Measurements from ENCODE around the gene GSTM2.

GSTM2 gene

DNA sequence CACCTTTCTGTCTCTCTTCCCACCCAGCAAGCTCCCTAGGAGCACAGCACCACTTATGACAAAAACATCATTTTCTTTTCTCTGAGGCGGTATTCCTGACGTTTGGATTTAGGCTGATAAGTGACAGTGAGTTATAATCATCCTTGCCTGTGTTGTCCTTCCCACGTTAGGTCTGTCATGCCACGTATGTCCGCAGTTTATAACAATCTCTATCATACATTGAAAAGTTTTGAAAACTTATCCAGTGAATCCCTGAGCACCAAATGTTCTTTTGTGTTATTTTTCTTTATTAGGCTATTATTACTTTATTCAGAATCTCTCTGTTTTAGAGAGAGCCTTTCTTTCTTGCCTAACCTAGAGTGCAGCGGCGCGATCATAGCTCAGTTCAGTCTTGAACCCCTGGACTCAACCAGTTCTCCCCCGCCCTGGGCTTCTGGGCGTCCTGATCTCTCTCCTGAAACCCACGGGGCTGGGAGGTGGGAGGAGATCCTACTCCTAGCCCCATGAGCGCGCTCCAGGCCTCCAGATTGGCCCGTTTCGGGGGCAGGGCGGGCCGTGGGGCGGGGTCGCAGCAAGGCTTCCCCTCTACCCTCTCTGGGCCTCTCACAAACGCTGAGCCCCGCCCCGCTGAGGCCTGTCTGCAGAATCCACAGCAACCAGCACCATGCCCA lies at the start of gene GSTM2:
Gene GSTM2, plus strand, starts transcription at position 606 of the 671 bp plus-strand sequence. Its CDS starts 59 bp downstream, at position 665.
- DNase-seq, result peak; percentile 33

DNA sequence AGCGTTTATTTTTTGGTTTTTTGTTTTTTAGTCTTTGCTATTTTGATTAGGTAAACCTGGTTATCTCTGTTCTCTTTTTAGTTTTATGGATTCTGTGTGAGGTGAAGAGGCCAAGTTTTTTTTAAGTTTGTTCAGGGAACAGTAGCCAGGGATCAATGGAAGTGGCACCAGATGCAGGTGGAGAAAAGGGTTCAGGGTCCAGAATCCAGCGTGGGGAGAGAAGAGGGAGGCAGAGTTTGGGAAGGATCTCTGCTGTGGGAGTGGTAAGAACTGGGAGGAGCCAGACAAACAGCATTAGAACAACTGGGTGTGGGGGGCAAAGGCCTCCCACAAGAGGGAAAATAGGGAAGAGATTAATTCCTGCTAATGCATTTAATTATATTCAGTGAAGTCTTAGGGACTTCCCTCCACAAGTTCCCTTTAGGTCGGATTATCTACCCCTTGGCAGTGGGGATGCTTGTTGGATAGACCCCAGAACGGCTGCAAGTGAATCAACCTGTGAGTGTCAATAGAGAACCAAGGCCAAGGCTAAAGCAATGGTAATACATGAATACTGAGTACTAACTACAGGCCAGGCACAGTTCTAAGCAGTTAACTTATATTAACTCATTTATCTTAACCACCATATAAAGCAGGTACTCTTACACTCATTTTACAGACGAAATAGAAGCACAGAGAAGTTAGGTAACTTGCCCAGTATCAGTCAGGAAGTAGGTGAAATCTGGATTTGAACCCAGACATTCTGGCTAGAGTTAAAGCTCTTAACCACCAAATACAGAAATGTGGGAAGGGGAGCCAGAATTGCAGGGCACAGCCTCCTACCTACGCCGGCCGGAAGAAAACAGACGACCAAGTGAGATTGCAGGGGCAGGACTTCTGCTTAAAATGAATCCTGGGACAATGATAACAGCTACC lies 48.9 kb upstream of the GSTM2 start:
- DNase-seq, result no peak

DNA sequence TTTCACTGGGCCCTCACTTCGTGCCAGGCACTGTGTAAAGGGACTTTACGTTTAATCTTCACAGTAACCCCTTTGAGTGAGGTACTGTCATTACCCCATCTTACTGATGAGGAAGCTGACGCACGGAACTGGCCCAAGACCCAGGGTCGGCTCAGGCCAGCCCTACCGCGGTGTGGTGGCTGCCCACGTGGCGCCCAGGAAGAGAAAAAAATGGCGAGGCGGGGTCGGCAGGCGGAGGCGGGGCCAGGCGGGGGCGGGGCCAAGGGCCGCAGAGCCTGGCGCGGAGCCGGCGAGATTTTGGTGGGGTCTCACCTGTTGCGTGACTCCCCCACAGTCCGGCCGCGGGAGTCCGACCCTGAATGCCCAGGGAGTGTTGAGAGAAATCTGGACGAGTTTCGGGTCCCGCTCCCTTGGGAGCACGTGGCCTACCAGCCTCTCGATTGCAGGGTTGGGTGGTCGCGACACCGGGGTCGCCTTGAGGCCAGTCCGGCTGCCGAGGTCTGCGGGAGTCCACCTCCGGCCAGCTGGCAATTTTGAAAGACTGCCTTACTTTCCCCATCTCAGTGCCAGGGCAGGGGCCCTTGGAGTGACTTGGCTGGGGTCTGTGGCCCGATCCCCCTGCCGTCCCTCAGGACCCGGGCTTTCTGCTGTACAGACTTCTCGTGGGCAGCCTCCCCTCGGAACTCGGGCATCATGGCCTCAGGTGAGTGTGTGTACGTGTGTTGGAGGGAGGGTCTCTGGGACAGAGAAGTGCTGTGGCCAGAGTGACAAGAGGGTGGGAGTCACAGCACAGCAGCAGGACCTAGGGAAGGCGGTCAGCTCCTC lies 48.1 kb upstream of the GSTM2 start, which contains the start of the genes AMPD2 and GNAT2:
Gene AMPD2, plus strand, starts transcription at position 262 of the 825 bp plus-strand sequence. CDS start 1,339 bp downstream, outside the sequence.
Gene GNAT2, minus strand, starts transcription at position 41 of the 825 bp plus-strand sequence. CDS start 6,746 bp downstream, outside the sequence.
- peak; percentile 13 for DNase-seq

DNA sequence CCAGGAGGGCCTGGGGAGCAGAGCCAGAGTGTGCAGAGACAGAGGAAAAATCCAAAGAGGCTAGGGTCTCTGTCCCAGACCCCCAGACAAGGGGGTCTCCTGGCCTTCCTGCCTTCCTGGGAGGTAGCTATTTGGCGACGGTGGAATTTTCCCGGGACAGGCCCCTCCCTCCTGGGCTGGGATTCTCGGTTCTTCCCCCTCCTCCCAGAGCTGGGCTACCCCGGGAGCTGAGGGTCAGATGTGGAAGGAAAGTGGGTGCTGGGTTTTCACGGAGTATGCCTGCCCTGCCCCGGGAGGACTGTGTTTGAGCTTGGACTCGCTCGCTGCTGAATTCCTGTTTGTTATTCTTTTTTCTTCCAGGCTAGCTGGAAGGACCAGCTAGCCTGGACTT lies 47.5 kb upstream of the GSTM2 start:
- DNase-seq, result no peak

DNA sequence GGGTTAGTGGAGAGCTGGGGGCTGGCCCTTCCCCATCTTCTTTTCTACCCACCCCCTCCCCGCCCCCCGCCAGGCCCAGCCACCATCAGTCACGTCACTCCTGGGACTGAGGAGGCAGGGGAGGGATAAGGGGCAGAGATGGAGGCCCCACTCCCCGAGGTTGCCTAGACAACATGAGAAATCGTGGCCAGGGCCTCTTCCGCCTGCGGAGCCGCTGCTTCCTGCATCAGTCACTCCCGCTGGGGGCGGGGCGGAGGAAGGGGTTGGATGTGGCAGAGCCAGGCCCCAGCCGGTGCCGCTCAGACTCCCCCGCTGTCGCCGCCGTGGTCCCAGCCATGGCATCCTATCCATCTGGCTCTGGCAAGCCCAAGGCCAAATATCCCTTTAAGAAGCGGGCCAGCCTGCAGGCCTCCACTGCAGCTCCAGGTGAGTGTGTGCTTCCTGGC lies 47.0 kb upstream of the GSTM2 start:
- peak; percentile 49 for DNase-seq

DNA sequence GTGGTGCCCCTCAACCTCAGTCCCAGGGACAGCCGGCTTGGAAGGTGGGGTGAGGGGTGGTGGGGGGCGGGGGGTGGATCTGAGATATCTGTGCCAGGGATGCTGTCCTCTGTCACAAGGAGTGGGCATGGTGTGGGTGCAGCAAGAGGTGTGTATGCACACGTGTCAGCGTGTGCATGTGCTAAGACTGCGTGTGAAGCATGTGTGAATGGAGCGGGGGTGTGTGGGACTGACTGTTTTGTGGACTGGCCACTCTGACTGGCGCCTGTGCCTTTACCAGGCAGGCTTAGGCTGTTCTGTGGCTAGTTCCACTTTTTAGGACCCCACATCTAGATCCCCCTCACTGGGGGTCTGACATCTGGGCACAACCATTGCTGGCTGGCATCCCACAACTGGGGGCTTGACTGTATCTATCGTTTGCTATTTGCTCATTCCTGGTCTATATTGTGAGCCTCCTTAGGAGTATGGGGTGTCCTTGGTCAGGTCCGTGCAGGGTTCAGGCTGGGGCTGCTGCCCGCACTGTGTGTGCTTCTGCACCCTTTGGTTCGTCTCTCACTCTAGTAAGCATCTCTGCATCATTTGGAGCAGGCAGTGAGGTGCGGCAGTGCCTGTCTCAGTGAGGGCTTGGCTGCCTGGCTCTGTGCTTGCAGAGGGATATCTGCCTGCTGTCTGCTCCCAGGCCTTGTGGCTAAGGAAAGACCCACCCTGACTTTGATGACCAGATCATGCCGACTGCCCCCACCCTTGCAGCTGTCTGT lies 46.3 kb upstream of the GSTM2 start:
- DNase-seq, result no peak

DNA sequence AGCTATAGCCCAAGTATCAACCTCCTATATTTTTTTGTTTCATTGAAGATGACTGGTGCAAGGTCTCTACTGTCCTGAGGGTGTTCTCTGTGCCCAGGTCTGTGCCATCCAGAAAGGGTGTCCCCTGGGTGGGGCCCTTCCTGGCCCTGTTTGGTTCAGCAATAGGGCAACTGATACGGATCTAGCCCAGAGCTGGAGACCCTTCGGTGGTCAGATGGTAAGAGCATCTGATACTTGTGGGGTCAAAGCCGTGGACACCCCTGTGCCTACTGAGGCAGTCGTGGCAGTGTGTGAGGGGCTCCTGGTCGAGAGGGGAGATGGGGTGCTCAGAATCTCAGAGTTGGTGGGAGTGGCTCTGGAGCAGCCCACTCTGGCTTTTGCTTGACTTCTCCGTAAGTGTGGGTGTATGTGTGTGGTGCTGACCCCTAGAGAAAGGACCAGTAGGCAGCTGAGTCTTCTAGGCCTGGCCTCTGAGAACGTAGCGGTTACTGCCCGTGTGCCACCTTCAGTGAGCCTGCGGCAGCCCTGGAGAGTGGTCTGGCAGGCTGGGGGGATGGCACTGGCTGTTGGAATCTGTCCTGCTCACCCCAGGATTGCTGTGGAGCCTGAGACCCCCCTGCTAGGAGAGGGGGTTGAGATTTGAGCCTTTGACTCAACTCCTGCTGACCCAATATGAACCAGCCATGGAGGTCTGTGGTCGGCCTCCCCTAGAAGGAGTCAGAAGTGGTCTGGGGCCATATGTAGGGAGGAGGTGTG lies 45.5 kb upstream of the GSTM2 start:
- no peak for DNase-seq

DNA sequence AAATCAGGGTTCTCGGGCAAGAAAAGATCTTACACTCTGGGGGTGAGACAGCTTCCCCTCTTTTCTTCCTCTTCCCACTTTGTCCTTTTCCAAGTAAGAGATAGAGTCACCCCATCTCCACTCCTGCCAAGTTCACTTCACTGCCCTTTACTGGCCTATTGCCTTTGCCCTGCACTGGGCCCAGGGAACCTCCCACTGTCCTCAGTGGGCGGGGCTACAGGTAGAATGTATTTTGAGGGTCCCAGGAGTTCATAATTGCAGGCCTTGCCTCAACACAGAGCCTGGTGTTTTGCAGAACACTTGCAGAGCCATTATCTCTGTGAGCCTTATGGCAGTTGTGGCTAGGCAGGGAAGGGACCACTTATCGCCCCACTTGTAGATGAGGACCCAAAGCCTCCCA lies 45.0 kb upstream of the GSTM2 start:
- no peak for DNase-seq

DNA sequence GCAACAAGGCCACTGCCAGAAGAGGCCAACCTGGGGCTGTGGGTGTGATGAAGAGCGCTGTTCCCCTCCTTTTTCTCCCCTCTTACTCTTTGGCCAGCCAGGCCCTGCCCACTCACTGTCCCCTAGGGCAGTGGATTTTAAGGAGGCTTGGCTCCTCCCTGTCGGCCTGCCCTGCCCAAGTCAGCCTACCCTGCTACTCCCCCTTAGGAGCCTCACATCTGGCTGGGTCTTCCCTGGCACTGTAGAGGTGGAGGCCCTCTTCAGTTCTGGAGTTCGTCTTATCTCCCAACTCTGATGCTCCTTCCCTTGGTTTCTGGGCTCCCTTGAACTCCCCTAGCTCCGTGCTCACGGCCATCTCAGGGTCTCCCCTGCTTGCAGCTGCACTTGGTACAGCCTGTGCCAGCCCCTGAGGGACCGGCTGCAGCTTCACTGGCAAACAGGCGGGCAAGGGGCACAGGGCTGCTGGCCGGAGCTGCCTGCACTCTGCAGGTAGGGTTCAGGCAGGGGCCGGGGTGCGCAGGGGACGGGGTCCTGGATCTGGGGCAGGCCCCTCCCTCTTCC lies 44.2 kb upstream of the GSTM2 start:
- no peak for DNase-seq

DNA sequence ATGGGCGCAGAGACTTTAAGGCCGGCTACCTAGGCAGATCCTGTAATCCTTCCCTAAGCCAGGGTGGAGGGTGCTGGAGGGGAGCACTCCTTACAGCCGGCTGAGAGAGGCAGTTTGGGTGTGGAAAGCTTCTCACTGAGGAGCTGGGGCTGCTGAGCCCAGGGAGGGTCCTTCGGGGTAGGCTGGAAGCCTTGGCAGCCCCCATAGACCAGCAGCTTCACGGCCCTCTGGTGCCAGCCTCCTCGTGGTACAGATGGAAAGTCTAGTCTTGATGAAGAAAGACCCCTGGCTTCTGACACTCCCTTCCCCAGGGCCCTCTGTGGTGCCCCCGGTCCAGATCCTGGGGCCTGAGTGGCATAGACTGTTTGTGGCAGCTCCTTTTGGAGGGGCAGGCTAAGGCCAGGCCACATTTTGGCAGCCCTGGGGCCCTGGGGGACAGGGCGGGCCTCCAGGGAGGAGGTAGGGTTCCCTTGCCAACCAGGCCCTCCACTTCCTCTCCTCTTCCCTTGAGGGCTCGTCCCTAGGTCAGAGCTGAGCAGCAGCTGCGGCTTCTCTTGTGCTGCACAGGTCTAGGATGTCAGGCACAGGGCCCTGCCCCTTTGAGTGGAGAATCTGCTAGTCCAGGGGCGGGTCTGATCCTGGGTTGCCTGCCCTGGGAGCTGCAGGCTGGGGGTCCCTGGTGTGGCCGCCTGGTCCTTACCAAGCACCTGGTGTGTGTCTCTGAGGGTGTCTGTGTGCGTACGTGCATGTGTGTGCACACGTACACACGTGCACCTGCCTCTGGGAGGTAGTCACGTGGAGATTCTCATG lies 43.5 kb upstream of the GSTM2 start:
- no peak for DNase-seq

DNA sequence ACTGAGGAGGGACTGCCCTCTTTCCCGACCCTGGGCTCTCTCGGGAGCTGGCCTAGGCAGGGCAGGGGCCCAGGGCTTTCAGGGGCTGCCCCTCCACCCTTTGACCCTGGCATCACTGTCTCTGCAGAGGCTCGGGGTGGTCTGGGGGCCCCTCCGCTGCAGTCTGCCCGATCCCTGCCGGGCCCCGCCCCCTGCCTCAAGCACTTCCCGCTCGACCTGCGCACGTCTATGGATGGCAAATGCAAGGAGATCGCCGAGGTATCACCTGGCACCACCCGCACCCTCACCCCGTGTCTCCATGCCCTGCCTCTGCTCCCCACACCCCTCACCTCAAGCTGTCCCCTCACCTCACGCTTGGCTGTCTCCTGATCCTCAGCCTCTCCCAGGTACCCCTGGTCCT lies 42.7 kb upstream of the GSTM2 start:
- DNase-seq, result no peak

DNA sequence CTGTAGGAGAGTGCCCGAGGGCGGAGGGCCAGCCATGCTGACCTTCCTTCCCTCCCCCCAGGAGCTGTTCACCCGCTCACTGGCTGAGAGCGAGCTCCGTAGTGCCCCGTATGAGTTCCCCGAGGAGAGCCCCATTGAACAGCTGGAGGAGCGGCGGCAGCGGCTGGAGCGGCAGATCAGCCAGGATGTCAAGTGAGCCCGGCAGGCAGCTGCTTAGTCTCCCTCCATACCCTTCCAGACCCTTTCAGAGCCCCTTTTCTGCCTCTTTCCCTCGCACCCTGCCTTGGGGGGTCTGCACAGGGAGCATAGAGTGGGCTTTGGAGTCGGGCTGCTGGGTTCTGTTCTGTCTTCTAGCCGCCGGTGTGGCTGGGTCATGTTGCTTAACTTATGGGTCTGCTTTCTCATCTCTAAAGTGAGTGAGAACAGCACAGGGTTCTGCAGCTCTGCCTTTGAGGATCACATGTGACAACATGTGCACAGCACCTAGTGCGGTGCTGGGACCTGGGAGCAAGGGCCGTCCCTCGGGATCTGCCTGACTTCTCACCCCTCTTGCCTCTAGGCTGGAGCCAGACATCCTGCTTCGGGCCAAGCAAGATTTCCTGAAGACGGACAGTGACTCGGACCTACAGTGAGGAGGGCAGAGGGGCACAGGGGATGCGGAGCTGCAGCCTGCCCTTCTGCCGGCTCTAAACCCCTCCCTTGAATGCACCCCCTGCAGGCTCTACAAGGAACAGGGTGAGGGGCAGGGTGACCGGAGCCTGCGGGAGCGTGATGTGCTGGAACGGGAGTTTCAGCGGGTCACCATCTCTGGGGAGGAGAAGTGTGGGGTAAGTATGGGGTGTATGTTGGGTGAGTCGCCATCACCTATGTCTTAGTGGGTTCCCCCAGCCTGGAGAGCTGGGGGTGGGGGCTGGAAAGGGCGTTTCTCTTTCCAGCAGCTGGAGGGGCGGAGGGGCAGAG lies 42.0 kb upstream of the GSTM2 start:
- DNase-seq, result no peak

DNA sequence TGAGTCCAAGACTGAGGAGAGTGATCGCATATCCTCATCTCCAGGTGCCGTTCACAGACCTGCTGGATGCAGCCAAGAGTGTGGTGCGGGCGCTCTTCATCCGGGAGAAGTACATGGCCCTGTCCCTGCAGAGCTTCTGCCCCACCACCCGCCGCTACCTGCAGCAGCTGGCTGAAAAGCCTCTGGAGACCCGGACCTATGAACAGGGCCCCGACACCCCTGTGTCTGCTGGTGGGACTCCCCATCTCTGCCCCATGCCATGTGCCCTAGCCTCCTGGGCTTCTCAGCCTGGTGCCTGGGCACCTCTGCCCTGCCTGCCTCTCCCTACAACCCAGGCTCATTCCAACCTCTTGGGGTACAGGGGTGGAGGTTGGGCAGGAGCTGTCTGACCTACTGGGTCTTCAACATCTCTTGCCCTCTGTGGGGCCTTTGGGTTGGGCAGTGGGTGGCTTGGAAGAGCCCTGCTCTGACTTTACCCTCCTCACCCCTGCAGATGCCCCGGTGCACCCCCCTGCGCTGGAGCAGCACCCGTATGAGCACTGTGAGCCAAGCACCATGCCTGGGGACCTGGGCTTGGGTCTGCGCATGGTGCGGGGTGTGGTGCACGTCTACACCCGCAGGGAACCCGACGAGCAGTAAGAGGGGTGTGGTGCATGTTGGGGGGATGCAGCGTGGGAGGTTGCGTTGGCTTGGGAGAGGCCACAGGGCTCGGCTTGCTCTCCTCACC lies 41.0 kb upstream of the GSTM2 start:
- no peak for DNase-seq

DNA sequence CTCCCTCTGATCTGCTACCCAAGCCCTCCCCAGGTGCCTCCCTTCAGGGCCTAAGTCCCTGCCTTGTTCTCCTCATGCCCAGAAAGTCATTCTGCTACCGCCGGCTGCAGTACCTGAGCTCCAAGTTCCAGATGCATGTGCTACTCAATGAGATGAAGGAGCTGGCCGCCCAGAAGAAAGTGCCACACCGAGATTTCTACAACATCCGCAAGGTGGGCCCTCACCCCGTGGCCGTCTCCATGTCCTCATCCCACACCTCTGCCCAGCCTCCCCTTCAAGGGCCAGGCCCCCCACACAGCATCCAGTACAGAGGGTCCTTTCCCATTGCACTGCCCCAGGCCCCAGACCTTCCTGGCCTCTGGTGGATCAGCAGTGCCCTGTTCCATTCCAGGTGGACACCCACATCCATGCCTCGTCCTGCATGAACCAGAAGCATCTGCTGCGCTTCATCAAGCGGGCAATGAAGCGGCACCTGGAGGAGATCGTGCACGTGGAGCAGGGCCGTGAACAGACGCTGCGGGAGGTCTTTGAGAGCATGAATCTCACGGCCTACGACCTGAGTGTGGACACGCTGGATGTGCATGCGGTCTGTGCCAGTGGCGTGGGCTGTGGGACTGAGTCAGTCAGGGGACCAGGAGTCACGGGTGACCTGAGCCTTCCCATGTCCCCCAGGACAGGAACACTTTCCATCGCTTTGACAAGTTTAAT lies 40.0 kb upstream of the GSTM2 start:
- DNase-seq, result no peak

DNA sequence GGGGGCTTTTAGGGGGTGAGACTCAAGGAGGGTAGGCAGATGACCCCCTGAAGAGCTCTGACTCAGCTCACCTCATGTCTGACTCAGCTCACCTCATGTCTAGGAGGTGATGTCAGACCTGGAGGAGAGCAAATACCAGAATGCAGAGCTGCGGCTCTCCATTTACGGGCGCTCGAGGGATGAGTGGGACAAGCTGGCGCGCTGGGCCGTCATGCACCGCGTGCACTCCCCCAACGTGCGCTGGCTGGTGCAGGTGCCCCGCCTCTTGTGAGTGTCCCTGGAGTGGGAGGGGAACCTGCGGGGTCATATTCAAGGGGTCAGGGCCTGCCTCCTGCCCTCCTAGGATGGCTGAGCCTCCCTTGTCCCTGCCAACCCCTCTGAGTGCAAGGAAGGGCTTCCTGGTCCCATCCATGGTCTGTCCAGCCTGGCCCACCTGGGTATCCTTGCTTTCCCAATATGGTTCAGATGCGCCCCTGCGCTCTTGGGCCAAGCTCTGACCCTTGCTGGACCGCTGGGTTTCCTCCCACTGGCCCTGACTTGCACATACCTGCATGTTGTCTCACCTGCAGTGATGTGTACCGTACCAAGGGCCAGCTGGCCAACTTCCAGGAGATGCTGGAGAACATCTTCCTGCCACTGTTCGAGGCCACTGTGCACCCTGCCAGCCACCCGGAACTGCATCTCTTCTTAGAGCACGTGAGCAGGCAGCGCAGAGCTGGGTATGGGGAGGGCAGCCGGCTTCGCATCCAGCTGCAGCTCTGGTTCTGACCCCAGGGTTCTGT lies 39.1 kb upstream of the GSTM2 start:
- DNase-seq, result no peak

DNA sequence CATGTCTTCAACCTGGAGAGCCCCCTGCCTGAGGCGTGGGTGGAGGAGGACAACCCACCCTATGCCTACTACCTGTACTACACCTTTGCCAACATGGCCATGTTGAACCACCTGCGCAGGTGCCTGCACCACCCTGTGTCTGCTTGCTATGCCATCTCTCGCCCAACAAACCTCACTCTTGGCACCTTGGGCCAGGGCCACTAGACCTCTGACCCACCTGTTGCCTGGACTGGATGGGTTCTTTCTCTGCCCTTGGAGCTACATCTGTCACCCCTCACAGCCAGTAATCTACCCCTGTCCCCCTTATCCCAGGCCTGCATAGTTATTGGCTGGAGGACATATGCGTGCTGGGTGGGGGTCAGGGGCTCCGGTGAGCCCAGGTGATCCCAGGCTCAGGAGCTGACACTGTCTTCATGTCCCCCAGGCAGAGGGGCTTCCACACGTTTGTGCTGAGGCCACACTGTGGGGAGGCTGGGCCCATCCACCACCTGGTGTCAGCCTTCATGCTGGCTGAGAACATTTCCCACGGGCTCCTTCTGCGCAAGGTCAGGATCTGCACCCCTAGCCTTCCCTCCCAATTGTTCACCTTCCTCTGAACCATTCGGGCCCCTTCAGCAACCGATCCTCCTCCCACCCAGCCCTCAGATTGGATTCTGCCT lies 38.4 kb upstream of the GSTM2 start:
- DNase-seq, result no peak
